Neural cell (in vitro differentiated cells): Measurements from ENCODE around the gene THADA. TPM values are rescaled to one million over a fixed set of nuclear protein-coding genes. Genes with fewer than 3 reads are reported as not detected.

Source experiments
- H2AFZ ChIP-seq: fragments of 200-600, 300-800 bp; sonication (generic), shearing (Covaris generic); 2 replicates; pipeline ENCODE4 v1.6.0; 2014; ENCODE audit warnings: low read depth, mild to moderate bottlenecking, antibody characterized with exemption, low read length, moderate library complexity
- H3F3A ChIP-seq: fragments of 200-600 bp; shearing (Covaris generic); 2 replicates; pipeline ENCODE4 v1.6.1; 2016; ENCODE audit warnings: mild to moderate bottlenecking, moderate library complexity, mixed read lengths, antibody characterized with exemption, low read length; ENCODE audit not compliant: insufficient read depth, poor library complexity, severe bottlenecking
- H3K27ac ChIP-seq: fragments of 200-600, 300-800 bp; sonication (generic), shearing (Covaris generic); 2 replicates; pipeline ENCODE4 v1.5.1; 2014; ENCODE audit warnings: mild to moderate bottlenecking, low read length, moderate library complexity
- H3K27me3 ChIP-seq: fragments of 300-800, 200-600 bp; sonication (generic), shearing (Covaris generic); 2 replicates; pipeline ENCODE4 v1.6.0; 2014; ENCODE audit warnings: mild to moderate bottlenecking, low read depth, low read length, moderate library complexity; ENCODE audit not compliant: insufficient read depth
- H3K36me3 ChIP-seq: fragments of 300-800, 200-600 bp; sonication (generic), shearing (Covaris generic); 2 replicates; pipeline ENCODE4 v1.5.1; 2014; ENCODE audit warnings: mild to moderate bottlenecking, antibody characterized with exemption, low read length, moderate library complexity; ENCODE audit not compliant: insufficient read depth
- H3K4me2 ChIP-seq: fragments of 300-800, 200-600 bp; sonication (generic), shearing (Covaris generic); 2 replicates; pipeline ENCODE4 v1.6.0; 2014; ENCODE audit warnings: mild to moderate bottlenecking, low read length
- H3K4me3 ChIP-seq: fragments of 300-800, 200-600 bp; sonication (generic), shearing (Covaris generic); 2 replicates; pipeline ENCODE4 v1.5.1; 2014; ENCODE audit warnings: mild to moderate bottlenecking, low read length, moderate library complexity
- H3K79me2 ChIP-seq: fragments of 200-600 bp; shearing (Covaris generic); replicated peaks from 2 replicates; pipeline ENCODE4 v1.6.0; 2014; ENCODE audit warnings: mild to moderate bottlenecking, low read length, moderate library complexity; ENCODE audit not compliant: insufficient read depth
- H3K9ac ChIP-seq: fragments of 300-800, 200-600 bp; sonication (generic), shearing (Covaris generic); 2 replicates; pipeline ENCODE4 v1.6.1; 2016; ENCODE audit warnings: mild to moderate bottlenecking, low read length, mixed read lengths
- H3K9me2 ChIP-seq: fragments of 200-600 bp; shearing (Covaris generic); 2 replicates; pipeline ENCODE4 v1.6.1; 2016; ENCODE audit warnings: mild to moderate bottlenecking, low read length, mixed read lengths; ENCODE audit not compliant: insufficient read depth
- H3K9me3 ChIP-seq: fragments of 200-600, 300-800 bp; sonication (generic), shearing (Covaris generic); 2 replicates; pipeline ENCODE4 v1.6.1; 2016; ENCODE audit warnings: mild to moderate bottlenecking, mixed run types, low read length, moderate library complexity, mixed read lengths
- H4K20me1 ChIP-seq: fragments of 200-600 bp; shearing (Covaris generic); 2 replicates; pipeline ENCODE4 v1.6.1; 2016; ENCODE audit warnings: mild to moderate bottlenecking, mixed run types; ENCODE audit not compliant: insufficient read depth
- CTCF ChIP-seq: fragments of 450-650 bp; IDR thresholded peaks from 2 replicates; pipeline ENCODE4 v1.5.1; 2014; ENCODE audit warnings: antibody characterized with exemption, mild to moderate bottlenecking, moderate library complexity; ENCODE audit not compliant: poor library complexity, severe bottlenecking
- EP300 ChIP-seq: fragments of 450-650 bp; conservative IDR thresholded peaks from 2 replicates; pipeline ENCODE4 v1.6.1; 2014; ENCODE audit warnings: antibody characterized with exemption, mild to moderate bottlenecking, moderate library complexity; ENCODE audit not compliant: poor library complexity, severe bottlenecking
- EZH2 ChIP-seq: fragments of 200-600, 300-800 bp; shearing (Covaris generic), sonication (generic); IDR thresholded peaks from 2 replicates; pipeline ENCODE4 v1.6.1; 2014; ENCODE audit warnings: antibody characterized with exemption, low read length, borderline replicate concordance, mild to moderate bottlenecking; ENCODE audit not compliant: insufficient read depth, poor library complexity, severe bottlenecking
- MXI1 ChIP-seq: fragments of 450-650 bp; conservative IDR thresholded peaks from 2 replicates; pipeline ENCODE4 v1.6.1; 2014; ENCODE audit warnings: antibody characterized with exemption, mild to moderate bottlenecking; ENCODE audit not compliant: poor library complexity, severe bottlenecking
- POLR2AphosphoS5 ChIP-seq: IDR thresholded peaks from 2 replicates; pipeline ENCODE4 v1.6.1; 2012
- RAD21 ChIP-seq: fragments of 450-650 bp; conservative IDR thresholded peaks from 2 replicates; pipeline ENCODE4 v1.6.1; 2014; ENCODE audit warnings: antibody characterized with exemption, mild to moderate bottlenecking, moderate library complexity
- REST ChIP-seq: IDR thresholded peaks from 2 replicates; pipeline ENCODE4 v1.6.1; 2012; ENCODE audit warnings: borderline replicate concordance
- SMC3 ChIP-seq: fragments of 450-650 bp; conservative IDR thresholded peaks from 2 replicates; pipeline ENCODE4 v1.6.1; 2014; ENCODE audit warnings: antibody characterized with exemption, mild to moderate bottlenecking, moderate library complexity; ENCODE audit not compliant: poor library complexity
- TAF1 ChIP-seq: IDR thresholded peaks from 2 replicates; pipeline ENCODE4 v1.6.1; 2012; ENCODE audit warnings: low read depth
- polyA plus RNA-seq: library from polyadenylated mRNA; depleted of rRNA; stranded (reverse); fragments of >200 nt; gene quantifications from 2 replicates; pipeline ENCODE4 v1.2.3, GENCODE V29; 2014

The THADA gene
- polyA plus RNA-seq, 1 donor from 2014 or later: 8.5 TPM

- no peaks in the 10 kb centered on the region for H4K20me1 ChIP-seq
- H3K36me3 ChIP-seq: no peaks in the 10 kb centered on the region
- H3K27ac ChIP-seq: no peak overlapping the region
These were observed 317.1 kb downstream of the THADA start for GRCh38 chr2:43278564-43279220.

GRCh38 chr2:43276962-43277391 lies 318.9 kb downstream of the THADA start:
- H4K20me1 ChIP-seq: no peaks in the 10 kb centered on the region
- H3F3A ChIP-seq: no peaks in the 10 kb centered on the region
- H3K4me3 ChIP-seq: no peak overlapping the region
- no peak overlapping the region for H3K27ac ChIP-seq
- no peaks in the 10 kb centered on the region for H3K9me3 ChIP-seq
- H3K4me2 ChIP-seq: no peak overlapping the region
- no peaks in the 10 kb centered on the region for H3K9me2 ChIP-seq
- H2AFZ ChIP-seq: no peak overlapping the region
- TF ChIP-seq POLR2AphosphoS5 (no peak), MXI1 (no peak), CTCF (no peak), EP300 (no peak), TAF1 (no peak), EZH2 (no peak), SMC3 (no peak), RAD21 (no peak), REST (no peak)
- H3K36me3 ChIP-seq: no peaks in the 10 kb centered on the region
- no peaks in the 10 kb centered on the region for H3K79me2 ChIP-seq
- H3K27me3 ChIP-seq: no peaks in the 10 kb centered on the region
- no peak overlapping the region for H3K9ac ChIP-seq

More at GRCh38 chr2:43278564-43279220, 317.1 kb downstream of the THADA start:
- Histone ChIP-seq H3K9me2 (no peaks in the 10 kb centered on the region), H3K9me3 (no peaks in the 10 kb centered on the region), H3K4me2 (no peak overlapping the region), H2AFZ (no peak overlapping the region), H3K79me2 (no peaks in the 10 kb centered on the region), H3K4me3 (no peak overlapping the region), H3K27me3 (no peaks in the 10 kb centered on the region), H3F3A (no peaks in the 10 kb centered on the region), H3K9ac (no peak overlapping the region)
- TF ChIP-seq POLR2AphosphoS5: no peak
- TF ChIP-seq TAF1: no peak
- no peak for TF ChIP-seq EZH2
- no peak for TF ChIP-seq SMC3
- TF ChIP-seq RAD21: no peak
- no peak for TF ChIP-seq CTCF
